ENCODE results near the gene ANKRD29.
"Not testable (repeated sequence)": the region's sequence is repeated elsewhere in the genome, so short reads cannot be mapped to it uniquely, and the experiment has no call there.

The ANKRD29 gene

GRCh38 chr18:23646282-23646681 lies 16.4 kb downstream of the ANKRD29 start:
- FAIRE-seq (no peak), DNase-seq (ENCODE audit: insufficient read length, low spot score) (no peak)

GRCh38 chr18:23645568-23646175 lies 17.0 kb downstream of the ANKRD29 start:
- FAIRE-seq (no peak), DNase-seq (ENCODE audit: insufficient read length, low spot score) (no peak)

- DNase-seq (ENCODE audit: insufficient read length, low spot score) (no peak), FAIRE-seq (no peak)
These were observed 18.8 kb downstream of the ANKRD29 start for GRCh38 chr18:23643815-23644490.

GRCh38 chr18:23641937-23642666 lies 20.6 kb downstream of the ANKRD29 start:
- DNase-seq (ENCODE audit: insufficient read length, low spot score), result no peak
- no peak for FAIRE-seq

- no peak for FAIRE-seq
- no peak for DNase-seq (ENCODE audit: insufficient read length, low spot score)
These were observed 21.5 kb downstream of the ANKRD29 start for GRCh38 chr18:23641143-23641720.

GRCh38 chr18:23640052-23640451 lies 22.7 kb downstream of the ANKRD29 start:
- no peak for DNase-seq (ENCODE audit: insufficient read length, low spot score)
- FAIRE-seq, result no peak

GRCh38 chr18:23636433-23636832 lies 26.3 kb downstream of the ANKRD29 start:
- not testable (repeated sequence) for FAIRE-seq; DNase-seq (ENCODE audit: insufficient read length, low spot score)

GRCh38 chr18:23636071-23636399 lies 26.7 kb downstream of the ANKRD29 start:
- no peak for FAIRE-seq
- no peak for DNase-seq (ENCODE audit: insufficient read length, low spot score)

- DNase-seq (ENCODE audit: insufficient read length, low spot score), result no peak
- no peak for FAIRE-seq
These were observed 27.2 kb downstream of the ANKRD29 start for GRCh38 chr18:23635283-23636070.

GRCh38 chr18:23634692-23635091 lies 28.0 kb downstream of the ANKRD29 start:
- FAIRE-seq (no peak), DNase-seq (ENCODE audit: insufficient read length, low spot score) (no peak)

- DNase-seq (ENCODE audit: insufficient read length, low spot score) (no peak), FAIRE-seq (no peak)
These were observed 30.1 kb downstream of the ANKRD29 start for GRCh38 chr18:23632615-23633014.

GRCh38 chr18:23631746-23632145 lies 31.0 kb downstream of the ANKRD29 start:
- DNase-seq (ENCODE audit: insufficient read length, low spot score) (no peak), FAIRE-seq (no peak)

GRCh38 chr18:23631312-23631711 lies 31.4 kb downstream of the ANKRD29 start:
- DNase-seq (ENCODE audit: insufficient read length, low spot score) (no peak), FAIRE-seq (no peak)

GRCh38 chr18:23629444-23629946 lies 33.2 kb downstream of the ANKRD29 start:
- DNase-seq (ENCODE audit: insufficient read length, low spot score) (peak; percentile 36), FAIRE-seq (peak; percentile 86)

- FAIRE-seq, result no peak
- no peak for DNase-seq (ENCODE audit: insufficient read length, low spot score)
These were observed 34.7 kb downstream of the ANKRD29 start for GRCh38 chr18:23627970-23628369.

GRCh38 chr18:23627321-23627720 lies 35.4 kb downstream of the ANKRD29 start:
- FAIRE-seq, result no peak

GRCh38 chr18:23626451-23627279 lies 36.0 kb downstream of the ANKRD29 start:
- FAIRE-seq, result no peak
- DNase-seq (ENCODE audit: insufficient read length, low spot score), result no peak

More at GRCh38 chr18:23627321-23627720, 35.4 kb downstream of the ANKRD29 start:
- DNase-seq (ENCODE audit: insufficient read length, low spot score), result no peak

- FAIRE-seq, result no peak
- DNase-seq (ENCODE audit: insufficient read length, low spot score), result no peak
These were observed 39.7 kb downstream of the ANKRD29 start for GRCh38 chr18:23623040-23623439.

- FAIRE-seq, result no peak
- DNase-seq (ENCODE audit: insufficient read length, low spot score), result no peak
These were observed 43.3 kb downstream of the ANKRD29 start for GRCh38 chr18:23619388-23619881.

All from GM19239 (cell line).